ENCODE measurements around the gene IL7R. TPM values are rescaled to one million over a fixed set of nuclear protein-coding genes. Genes with fewer than 3 reads are reported as not detected.

Gene IL7R
- total and polyA plus RNA-seq, 2 of the 13 experiments (the other 11 are each of a cell fraction or from before 2014, with no cell fraction given), result not detected

GRCh38 chr5:35921930-35922329 lies 65.2 kb downstream of the IL7R start (continued):
- TF ChIP-seq ZBTB33 (CRISPR knock-in tag; IDR thresholded peaks at IDR 0.05), result no peak

DNA sequence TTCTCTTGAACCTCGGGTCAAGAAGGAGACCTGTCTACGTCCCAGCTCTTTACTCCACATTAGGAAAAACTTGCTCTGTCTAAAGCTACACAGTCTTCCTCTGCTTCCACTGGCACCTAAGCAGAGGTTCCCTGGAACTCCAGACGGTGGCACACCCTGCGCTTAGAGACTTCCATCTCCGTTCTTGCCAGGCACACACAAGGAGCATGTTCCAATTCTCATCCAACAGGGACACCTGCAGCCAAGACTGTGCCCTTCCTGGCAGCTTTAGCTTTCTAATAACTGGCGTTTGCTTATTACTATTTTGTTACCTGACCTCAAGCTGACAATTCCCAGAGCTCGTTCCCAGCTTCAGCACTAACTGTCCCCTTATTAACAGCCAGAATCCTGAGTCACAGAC lies 65.8 kb downstream of the IL7R start:
- FAIRE-seq, result no peak
- intact Hi-C loops (cut with micrococcal nuclease; ENCODE audit: unreplicated experiment) (no loop called here), in situ Hi-C loops (cut with HindIII; ENCODE audit: extremely low pct_ligation_motif_present, low pct_unique_long_range_greater_than_20kb) (loop anchor here (10.0 kb wide), 1 partner anchor 148 kb away; no protein-coding TSS in a partner anchor)
- no peaks in the 10 kb centered on the region for H3K79me2 ChIP-seq (ENCODE audit: insufficient read depth, low read length)
- no peak overlapping the region for H3K27ac ChIP-seq (ENCODE audit: extremely low read length, insufficient read depth, low read length)
- H3K27me3 ChIP-seq (ENCODE audit: control insufficient read depth in 1 of 2, insufficient read depth in 2 of 2, low read length in 2 of 2), result no peaks in the 10 kb centered on the region
- H3K9ac ChIP-seq (ENCODE audit: insufficient read depth, low read depth, low read length), result no peak overlapping the region
- H3K9me3 ChIP-seq (ENCODE audit: low read length), result no peaks in the 10 kb centered on the region
- no peak overlapping the region for H3K4me2 ChIP-seq (ENCODE audit: low read depth, low read length)
- BruUV-seq (replicated peaks), result no TSS peak
- H3K36me3 ChIP-seq (replicated peaks in 1 of 2; ENCODE audit: control insufficient read depth in 1 of 2, insufficient read depth in 2 of 2, low read length in 2 of 2), result no peaks in the 10 kb centered on the region
- CTCF ChIA-PET (ENCODE audit: low intra/inter-chr PET ratio, low total read pairs), result no interaction called here
- POLR2A ChIA-PET, result no interaction called here
- ATAC-seq, result no peak
- H2AFZ ChIP-seq (ENCODE audit: low read length), result no peak overlapping the region
- 11% methylated on average over 7 of the region's 7 CpGs for WGBS (ENCODE audit: low lambda C conversion rate)
- H3K4me3 ChIP-seq (replicated peaks in 1 of 3; ENCODE audit: insufficient read depth in 1 of 3, low read depth in 2 of 3, low read length in 3 of 3), result no peak overlapping the region
- TF ChIP-seq ZNF280B (CRISPR knock-in tag; IDR thresholded peaks at IDR 0.05; ENCODE audit: borderline replicate concordance) (no peak), MTF1 (CRISPR knock-in tag; IDR thresholded peaks at IDR 0.05) (no peak), RBM22 (optimal IDR thresholded peaks at IDR 0.05; ENCODE audit: low read length) (no peak), ARNTL (CRISPR knock-in tag; IDR thresholded peaks at IDR 0.05) (no peak), CREM (IDR thresholded peaks at IDR 0.05) (no peak), CREM (CRISPR knock-in tag; IDR thresholded peaks at IDR 0.05) (no peak), SP140L (CRISPR knock-in tag; IDR thresholded peaks at IDR 0.05; ENCODE audit: borderline replicate concordance) (no peak), REPIN1 (CRISPR knock-in tag; IDR thresholded peaks at IDR 0.05; ENCODE audit: borderline replicate concordance, low read depth) (no peak), JUND (CRISPR knock-in tag; IDR thresholded peaks at IDR 0.05) (no peak), ZNF672 (CRISPR knock-in tag; IDR thresholded peaks at IDR 0.05) (no peak), ZNF33B (CRISPR knock-in tag; IDR thresholded peaks at IDR 0.05) (no peak), ZNF740 (CRISPR knock-in tag; IDR thresholded peaks at IDR 0.05) (no peak), ZSCAN25 (CRISPR knock-in tag; IDR thresholded peaks at IDR 0.05) (no peak)
- TF ChIP-seq, protein P1, sequence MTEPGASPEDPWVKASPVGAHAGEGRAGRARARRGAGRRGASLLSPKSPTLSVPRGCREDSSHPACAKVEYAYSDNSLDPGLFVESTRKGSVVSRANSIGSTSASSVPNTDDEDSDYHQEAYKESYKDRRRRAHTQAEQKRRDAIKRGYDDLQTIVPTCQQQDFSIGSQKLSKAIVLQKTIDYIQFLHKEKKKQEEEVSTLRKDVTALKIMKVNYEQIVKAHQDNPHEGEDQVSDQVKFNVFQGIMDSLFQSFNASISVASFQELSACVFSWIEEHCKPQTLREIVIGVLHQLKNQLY (CRISPR knock-in tag; IDR thresholded peaks at IDR 0.05), result no peak
- TF ChIP-seq, protein P2, sequence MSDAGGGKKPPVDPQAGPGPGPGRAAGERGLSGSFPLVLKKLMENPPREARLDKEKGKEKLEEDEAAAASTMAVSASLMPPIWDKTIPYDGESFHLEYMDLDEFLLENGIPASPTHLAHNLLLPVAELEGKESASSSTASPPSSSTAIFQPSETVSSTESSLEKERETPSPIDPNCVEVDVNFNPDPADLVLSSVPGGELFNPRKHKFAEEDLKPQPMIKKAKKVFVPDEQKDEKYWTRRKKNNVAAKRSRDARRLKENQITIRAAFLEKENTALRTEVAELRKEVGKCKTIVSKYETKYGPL (CRISPR knock-in tag; IDR thresholded peaks at IDR 0.05), result no peak
- TF ChIP-seq, protein P3, sequence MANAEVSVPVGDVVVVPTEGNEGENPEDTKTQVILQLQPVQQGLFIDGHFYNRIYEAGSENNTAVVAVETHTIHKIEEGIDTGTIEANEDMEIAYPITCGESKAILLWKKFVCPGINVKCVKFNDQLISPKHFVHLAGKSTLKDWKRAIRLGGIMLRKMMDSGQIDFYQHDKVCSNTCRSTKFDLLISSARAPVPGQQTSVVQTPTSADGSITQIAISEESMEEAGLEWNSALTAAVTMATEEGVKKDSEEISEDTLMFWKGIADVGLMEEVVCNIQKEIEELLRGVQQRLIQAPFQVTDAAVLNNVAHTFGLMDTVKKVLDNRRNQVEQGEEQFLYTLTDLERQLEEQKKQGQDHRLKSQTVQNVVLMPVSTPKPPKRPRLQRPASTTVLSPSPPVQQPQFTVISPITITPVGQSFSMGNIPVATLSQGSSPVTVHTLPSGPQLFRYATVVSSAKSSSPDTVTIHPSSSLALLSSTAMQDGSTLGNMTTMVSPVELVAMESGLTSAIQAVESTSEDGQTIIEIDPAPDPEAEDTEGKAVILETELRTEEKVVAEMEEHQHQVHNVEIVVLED (CRISPR knock-in tag; IDR thresholded peaks at IDR 0.05; ENCODE audit: borderline replicate concordance), result no peak
- no peak for DNase-seq (ENCODE audit: low spot score)
- no peaks in the 10 kb centered on the region for H3K4me1 ChIP-seq (ENCODE audit: insufficient read depth, low read length)
- no peaks in the 10 kb centered on the region for H4K20me1 ChIP-seq (ENCODE audit: insufficient read depth, low read length)

All from HepG2 (cell line).